Mammary epithelial cell (primary cell): ENCODE results near the gene TBC1D24.

Source experiments
- CTCF ChIP-seq, 2 donors: IDR thresholded peaks in 1 of 2; conservative IDR thresholded peaks in 1 of 2; 2 replicates each; pipeline ENCODE4 v1.5.1; 2011 to 2012; ENCODE audit warnings: inconsistent platforms in 2 of 2, low read length in 2 of 2, mild to moderate bottlenecking in 2 of 2, control low read depth in 1 of 2, low read depth in 1 of 2; ENCODE audit not compliant: insufficient read depth in 1 of 2; ENCODE audit errors: extremely low read depth in 1 of 2
- EZH2 ChIP-seq: IDR thresholded peaks from 2 replicates; pipeline ENCODE4 v1.6.1; 2012; ENCODE audit warnings: low read length, inconsistent platforms, borderline replicate concordance

DNA sequence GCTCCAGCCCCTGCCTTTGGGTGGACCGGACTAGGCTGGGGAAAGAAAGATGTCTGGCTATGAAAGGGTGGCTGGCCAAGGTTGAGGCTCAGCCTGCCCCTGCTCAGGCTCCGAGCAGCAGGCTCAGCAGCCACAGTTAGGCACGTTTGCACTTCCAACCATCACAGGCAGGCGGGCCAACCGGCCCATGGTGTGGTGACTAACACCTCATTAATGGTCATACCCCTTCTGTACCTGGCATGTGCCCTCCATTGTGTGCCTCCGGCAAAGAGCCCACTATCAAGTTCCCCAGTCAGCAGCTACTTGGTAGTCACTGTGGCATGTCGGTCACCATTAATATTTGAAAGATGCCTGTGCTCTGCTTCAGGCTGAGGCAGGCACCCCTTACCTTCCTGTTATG lies 6.7 kb downstream of the TBC1D24 start:
- no peak for TF ChIP-seq EZH2
- no peak for TF ChIP-seq CTCF (conservative IDR thresholded peaks at IDR 0.05 in 1 of 2, IDR thresholded peaks at IDR 0.05 in 1 of 2; ENCODE audit: extremely low read depth in 1 of 2, insufficient read depth in 1 of 2, low read depth in 1 of 2, low read length in 2 of 2)
